Left lung (tissue), 10 donors: ENCODE results near the gene DOK5. TPM values are rescaled to one million over a fixed set of nuclear protein-coding genes. Genes with fewer than 3 reads are reported as not detected.

Experiments used
- ATAC-seq: fragments of 200-7000 bp; cut with Tn5 transposase; one replicate; pipeline ENCODE4 v1.9.1; 2020; ENCODE audit warnings: moderate library complexity
- DNase-seq, 4 donors: peaks; one replicate each; pipeline ENCODE4 v3.0.0-alpha.2; 2013 to 2020
- H3K27ac ChIP-seq, 2 donors: fragments of 200-600 bp; sonication (generic) in 1 of 2; one replicate each; pipeline versions ENCODE4 v1.5.0 to v1.8.0; 2020 to 2021
- H3K27me3 ChIP-seq, 2 donors: fragments of 200-600 bp; sonication (generic) in 1 of 2; one replicate each; pipeline versions ENCODE4 v1.5.0 to v1.8.0; 2020 to 2021
- H3K36me3 ChIP-seq, 2 donors: fragments of 200-600 bp; sonication (generic) in 1 of 2; one replicate each; pipeline versions ENCODE4 v1.5.0 to v1.8.0; 2020 to 2021
- H3K4me1 ChIP-seq, 2 donors: fragments of 200-600 bp; one replicate each; pipeline ENCODE4 v1.8.0; 2021
- H3K4me3 ChIP-seq, 2 donors: fragments of 200-600 bp; sonication (generic) in 1 of 2; one replicate each; pipeline versions ENCODE4 v1.5.0 to v1.8.0; 2020 to 2021; ENCODE audit warnings: mild to moderate bottlenecking in 1 of 2
- H3K9me3 ChIP-seq, 2 donors: fragments of 200-600 bp; sonication (generic) in 1 of 2; one replicate each; pipeline versions ENCODE4 v1.5.0 to v1.8.0; 2020 to 2021
- CTCF ChIP-seq, 2 donors: fragments of 200-600 bp; sonication (generic) in 1 of 2; IDR thresholded peaks; one replicate each; pipeline versions ENCODE4 v1.5.0 to v1.8.0; 2021; ENCODE audit warnings: antibody characterized with exemption in 2 of 2
- intact Hi-C, 2 donors: fragments of 100-400 bp; cut with DNase I; formaldehyde crosslinking; loops; one replicate each; pipeline versions ENCODE4 v1.11.2 to v1.14.2; 2022
- polyA plus RNA-seq, 6 donors: library from polyadenylated mRNA; unstranded; fragments of 120-200 nt; gene quantifications; one replicate each; pipeline ENCODE4 v1.2.1, GENCODE V29; 2013; ENCODE audit not compliant: insufficient read length in 6 of 6
- total RNA-seq, 2 donors: library from RNA; stranded (reverse); fragmentation: NEBNext Ultra II Directional; extraction: Animal tissue kit (Norgen Biotek cat#: 25700); gene quantifications; one replicate each; pipeline ENCODE4 v1.2.1, GENCODE V29; 2021
- donor health status: DM: no; HTN: yes; CAD: no.
- donor health status: DM: no; HTN: no; CAD: no.

DOK5 gene
- total and polyA plus RNA-seq, 8 donors, result 0.92 to 3.6 (median 2.4) TPM

GRCh38 chr20:54506643-54507042, 31.2 kb downstream of the DOK5 start:
- Histone ChIP-seq H3K4me1 (no peaks in the 10 kb centered on the region), H3K27me3 (no peaks in the 10 kb centered on the region), H3K4me3 (no peak overlapping the region), H3K9me3 (no peaks in the 10 kb centered on the region), H3K27ac (no peak overlapping the region), H3K36me3 (no peaks in the 10 kb centered on the region)
- intact Hi-C loops, result no loop called here
- TF ChIP-seq CTCF (IDR thresholded peaks at IDR 0.05), result no peak
- no peak for DNase-seq
- no peak for ATAC-seq

DNA sequence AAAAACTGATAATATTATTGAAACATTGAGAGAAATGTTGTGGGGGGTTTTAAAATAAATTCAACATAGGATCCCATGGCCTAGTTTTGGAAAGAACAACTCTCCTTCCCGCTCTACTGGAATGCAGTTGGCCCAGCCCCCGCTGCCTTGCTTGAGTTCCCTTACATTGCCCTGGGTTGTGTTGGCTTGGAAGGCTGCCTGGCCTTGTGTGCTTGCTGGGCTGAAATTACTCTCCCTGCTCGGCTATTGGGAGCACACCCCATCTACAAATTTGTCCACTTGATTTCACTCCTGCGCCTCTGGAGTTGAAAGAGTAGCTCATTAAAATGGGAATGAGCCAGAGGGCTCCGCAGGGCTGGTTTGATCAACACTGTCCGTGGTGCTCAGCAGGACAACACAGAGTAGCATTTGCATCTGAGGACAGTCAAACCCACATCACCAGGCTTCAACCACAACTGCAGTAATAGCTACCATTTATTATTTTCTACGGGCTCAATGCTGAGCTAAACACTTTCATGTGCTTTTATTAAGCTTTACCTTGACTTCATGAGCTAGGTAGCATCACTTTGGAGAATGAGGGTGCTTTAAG, 35.2 kb downstream of the DOK5 start:
- H3K27me3 ChIP-seq, result no peaks in the 10 kb centered on the region
- peak; percentile 26 for ATAC-seq
- H3K4me3 ChIP-seq, result no peak overlapping the region
- H3K27ac ChIP-seq, result no peak overlapping the region
- intact Hi-C loops, result no loop called here
- no peaks in the 10 kb centered on the region for H3K36me3 ChIP-seq
- TF ChIP-seq CTCF (IDR thresholded peaks at IDR 0.05), result no peak
- peak in 2 of 4 donors; percentile 32 to 42 for DNase-seq
- no peaks in the 10 kb centered on the region for H3K4me1 ChIP-seq
- H3K9me3 ChIP-seq, result peaks cover 0 to 3% of the 10 kb centered on the region in 2 donors

DNA sequence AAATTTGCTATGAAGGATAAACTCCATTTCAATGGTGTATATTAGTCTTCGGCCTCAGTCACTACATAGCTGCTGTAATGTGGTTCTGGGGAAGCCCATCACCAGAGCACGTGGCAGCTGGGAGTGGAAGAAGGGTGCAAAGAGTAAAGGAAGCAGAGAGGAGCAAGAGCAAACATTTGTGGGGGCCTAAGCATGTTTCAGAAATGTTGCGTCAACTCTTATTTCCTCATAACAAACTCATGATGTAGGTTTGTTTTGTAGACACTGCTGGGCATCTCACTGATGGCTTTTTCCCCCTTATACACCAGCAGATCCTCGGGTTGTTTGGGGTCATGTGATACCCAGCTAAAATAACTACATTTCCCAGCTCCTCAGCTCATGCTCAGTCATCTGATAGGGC, 37.3 kb downstream of the DOK5 start:
- H3K27ac ChIP-seq, result no peak overlapping the region
- no peaks in the 10 kb centered on the region for H3K36me3 ChIP-seq
- DNase-seq, result no peak
- no peak overlapping the region for H3K4me3 ChIP-seq
- H3K4me1 ChIP-seq, result no peaks in the 10 kb centered on the region
- H3K27me3 ChIP-seq, result no peaks in the 10 kb centered on the region
- no peak for TF ChIP-seq CTCF (IDR thresholded peaks at IDR 0.05)
- no peak for ATAC-seq
- intact Hi-C loops, result no loop called here
- peaks cover 0 to 3% of the 10 kb centered on the region in 2 donors for H3K9me3 ChIP-seq

DNA sequence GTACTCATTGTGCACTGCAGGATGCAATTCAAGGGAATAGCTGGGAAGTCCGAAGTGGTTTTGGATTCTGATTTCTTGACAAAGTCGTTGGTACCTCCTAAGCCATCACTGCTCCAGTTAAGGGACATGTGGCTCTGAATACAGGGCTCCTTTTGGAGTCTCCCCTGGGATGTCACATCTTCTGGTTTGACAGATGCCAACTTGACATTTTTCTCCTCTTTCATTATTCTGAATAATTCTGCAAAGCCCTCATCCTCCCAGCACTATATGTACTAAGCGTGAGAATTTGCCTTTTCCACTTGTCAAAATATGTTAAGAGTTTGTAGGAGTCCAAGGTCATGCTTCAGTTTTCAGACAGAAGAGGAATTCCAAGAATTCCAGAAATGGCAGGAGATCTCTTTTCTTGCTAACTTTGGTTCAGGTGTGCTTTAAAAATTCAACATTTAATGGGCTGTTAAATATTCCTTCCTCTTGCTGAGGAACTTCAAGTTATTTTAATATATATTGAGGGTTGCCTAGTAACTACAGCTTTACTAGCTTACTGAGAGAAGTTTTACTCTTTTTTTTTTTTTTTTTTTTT, 38.7 kb downstream of the DOK5 start:
- H3K4me3 ChIP-seq, result no peak overlapping the region
- H3K27me3 ChIP-seq, result no peaks in the 10 kb centered on the region
- no peak overlapping the region for H3K27ac ChIP-seq
- no peaks in the 10 kb centered on the region for H3K36me3 ChIP-seq
- no peaks in the 10 kb centered on the region for H3K4me1 ChIP-seq
- no peak for ATAC-seq
- H3K9me3 ChIP-seq, result peaks cover 0 to 3% of the 10 kb centered on the region in 2 donors
- no peak for TF ChIP-seq CTCF (IDR thresholded peaks at IDR 0.05)
- no peak for DNase-seq
- intact Hi-C loops, result no loop called here

DNA sequence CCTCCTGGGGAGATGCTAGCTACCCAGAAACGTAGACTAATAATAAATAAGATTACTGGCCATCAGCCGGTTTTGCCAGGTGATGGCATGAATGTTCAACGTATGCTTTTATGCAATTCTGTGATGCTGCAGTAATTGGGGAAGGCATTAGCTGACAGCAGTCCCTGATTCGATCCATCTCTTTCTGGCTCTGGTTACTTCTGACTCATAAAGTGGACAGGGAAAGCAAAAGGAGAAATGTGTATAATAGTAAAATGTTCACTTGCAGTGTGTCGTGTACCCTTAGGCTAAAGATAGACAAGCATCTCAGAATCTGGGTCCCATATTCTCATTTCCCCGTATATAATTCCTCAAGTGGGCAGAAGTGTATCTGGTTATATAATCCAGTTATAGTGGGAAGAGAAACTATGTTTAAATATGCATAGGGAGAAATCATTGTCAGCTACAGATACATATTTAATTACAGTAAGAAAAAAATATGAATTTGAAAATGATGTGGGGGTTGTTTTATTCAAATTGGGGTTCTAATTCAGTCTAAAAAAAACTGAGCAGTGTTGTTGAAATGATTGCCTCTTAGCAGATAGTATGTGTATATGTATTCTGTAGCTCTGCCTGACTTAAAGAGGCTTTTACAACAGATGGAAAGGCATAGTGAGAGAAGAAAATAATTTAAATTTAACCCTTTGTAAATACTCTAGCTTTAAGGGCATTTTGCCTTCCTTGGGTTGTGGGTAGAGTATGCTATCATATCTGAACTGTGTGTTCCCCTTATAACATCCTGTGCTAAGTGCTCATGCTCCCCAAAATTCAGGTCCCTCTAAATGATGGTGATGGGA, 40.6 kb downstream of the DOK5 start:
- ATAC-seq, result no peak
- H3K27me3 ChIP-seq, result no peaks in the 10 kb centered on the region

More for the DNA sequence above, 40.6 kb downstream of the DOK5 start:
- peaks cover 0 to 3% of the 10 kb centered on the region in 2 donors for H3K9me3 ChIP-seq
- no peak overlapping the region for H3K4me3 ChIP-seq
- no peaks in the 10 kb centered on the region for H3K36me3 ChIP-seq
- no peak for DNase-seq
- no peak for TF ChIP-seq CTCF (IDR thresholded peaks at IDR 0.05)
- H3K27ac ChIP-seq, result no peak overlapping the region
- intact Hi-C loops, result no loop called here
- no peaks in the 10 kb centered on the region for H3K4me1 ChIP-seq
